Ammon's horn (tissue), 1 donor: ENCODE results near the gene SHPK.

Experiments used
- DNase-seq: peaks from one replicate; pipeline ENCODE4 v3.0.0-alpha.2; 2016; ENCODE audit warnings: low spot score

Gene SHPK, protein sequence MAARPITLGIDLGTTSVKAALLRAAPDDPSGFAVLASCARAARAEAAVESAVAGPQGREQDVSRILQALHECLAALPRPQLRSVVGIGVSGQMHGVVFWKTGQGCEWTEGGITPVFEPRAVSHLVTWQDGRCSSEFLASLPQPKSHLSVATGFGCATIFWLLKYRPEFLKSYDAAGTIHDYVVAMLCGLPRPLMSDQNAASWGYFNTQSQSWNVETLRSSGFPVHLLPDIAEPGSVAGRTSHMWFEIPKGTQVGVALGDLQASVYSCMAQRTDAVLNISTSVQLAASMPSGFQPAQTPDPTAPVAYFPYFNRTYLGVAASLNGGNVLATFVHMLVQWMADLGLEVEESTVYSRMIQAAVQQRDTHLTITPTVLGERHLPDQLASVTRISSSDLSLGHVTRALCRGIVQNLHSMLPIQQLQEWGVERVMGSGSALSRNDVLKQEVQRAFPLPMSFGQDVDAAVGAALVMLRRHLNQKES

DNA sequence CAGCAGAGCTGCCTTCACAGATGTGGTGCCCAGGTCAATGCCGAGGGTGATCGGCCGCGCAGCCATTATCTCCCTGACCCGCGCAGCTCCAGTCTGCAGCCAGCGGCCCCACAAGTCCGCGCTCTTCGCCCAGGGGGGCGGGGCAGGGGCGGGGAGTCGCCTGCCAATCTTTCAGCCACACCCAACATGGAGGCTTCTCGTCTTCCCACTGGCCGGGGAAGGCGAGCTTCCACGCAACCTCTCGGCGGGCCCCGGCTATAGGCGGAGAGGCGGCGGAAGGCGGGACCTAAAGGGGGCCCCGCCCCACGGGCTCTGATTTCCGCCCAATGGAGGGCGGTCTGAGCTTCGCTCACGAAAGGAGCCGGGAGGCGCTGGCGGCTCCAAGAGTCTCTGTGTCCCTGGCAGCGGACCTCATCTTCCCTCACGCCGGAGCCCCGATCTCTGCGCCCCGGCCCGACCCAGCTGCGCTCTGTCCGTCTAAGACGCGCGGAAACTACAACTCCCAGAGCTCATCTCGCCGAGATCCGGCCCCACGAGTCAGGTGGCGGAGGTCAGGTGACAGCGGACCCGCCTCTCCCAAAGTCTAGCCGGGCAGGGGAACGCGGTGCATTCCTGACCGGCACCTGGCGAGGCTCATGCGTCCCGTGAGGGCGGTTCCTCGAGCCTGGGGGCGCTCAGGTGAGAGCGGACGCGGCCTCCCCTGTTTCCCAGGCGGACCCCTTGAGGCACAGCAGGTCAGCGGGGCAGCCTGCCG lies at the start of gene SHPK, which contains the start of gene CTNS:
Gene SHPK (minus strand): TSS at position 97 of the 754 bp plus-strand sequence. CDS start 31 bp downstream, at position 66.
Gene CTNS (plus strand): TSS at position 607 of the 754 bp plus-strand sequence. CDS start 3,447 bp downstream, outside the sequence.
- peak; percentile 98 for DNase-seq

DNA sequence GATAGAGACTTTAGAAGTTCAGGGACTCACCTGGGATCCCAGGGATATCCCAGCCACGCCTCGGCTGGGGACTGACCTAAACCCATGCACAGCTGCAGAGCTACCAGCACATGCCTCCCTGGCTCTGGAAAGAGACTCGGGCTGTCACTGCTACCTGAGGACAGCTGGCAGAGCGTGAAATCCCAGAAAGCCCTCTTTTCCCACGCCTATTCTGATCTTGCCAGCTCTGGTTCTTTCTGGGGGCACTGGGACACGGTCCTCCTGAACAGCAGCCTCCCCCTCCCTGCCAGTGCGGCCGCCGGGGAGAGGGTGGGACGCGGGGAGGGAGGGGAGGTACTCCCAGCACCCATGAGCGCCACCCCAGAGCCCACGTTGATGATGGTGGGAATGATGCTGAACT lies 49.1 kb upstream of the SHPK start:
- DNase-seq = no peak

DNA sequence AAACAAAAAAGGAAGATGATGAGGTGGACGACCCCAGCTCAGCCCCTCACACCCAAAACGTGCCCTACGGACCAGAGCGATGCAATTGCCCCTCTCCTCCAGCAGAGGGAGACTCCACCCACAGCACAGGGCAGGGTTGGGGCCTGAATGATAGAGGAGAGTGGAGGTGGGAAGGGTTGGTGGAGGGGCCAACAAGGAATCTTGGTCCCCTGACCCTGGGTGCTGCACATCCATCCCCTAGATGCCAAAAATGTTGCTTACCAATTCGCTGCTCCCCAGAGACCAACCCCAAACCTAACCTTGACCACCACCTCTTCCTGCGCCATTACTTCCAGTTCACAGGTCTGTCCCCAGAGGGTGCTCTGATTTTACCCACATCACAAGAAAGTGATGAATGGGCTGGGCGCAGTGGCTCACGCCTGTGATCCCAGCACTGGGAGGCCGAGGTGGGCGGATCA lies 47.0 kb upstream of the SHPK start:
- DNase-seq = no peak

DNA sequence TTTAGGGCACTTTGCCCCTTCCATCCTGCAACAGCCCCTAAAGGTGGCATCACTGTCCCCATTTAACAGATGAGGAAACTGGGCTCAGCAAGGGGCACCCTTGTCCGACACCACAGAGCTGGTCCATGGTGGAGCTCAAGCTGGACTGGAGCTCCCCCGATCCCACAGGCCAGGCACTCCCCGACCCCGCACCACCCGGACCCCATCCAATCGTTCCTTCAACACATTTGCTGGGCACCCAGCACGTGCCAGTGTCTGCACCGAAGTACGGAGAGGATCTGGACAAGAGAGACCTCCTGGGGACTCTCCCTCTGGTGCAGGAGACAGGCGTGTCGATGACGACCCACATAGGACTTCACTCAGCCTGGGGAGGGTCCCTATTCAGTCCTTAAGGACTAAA lies 46.0 kb upstream of the SHPK start:
- no peak for DNase-seq

DNA sequence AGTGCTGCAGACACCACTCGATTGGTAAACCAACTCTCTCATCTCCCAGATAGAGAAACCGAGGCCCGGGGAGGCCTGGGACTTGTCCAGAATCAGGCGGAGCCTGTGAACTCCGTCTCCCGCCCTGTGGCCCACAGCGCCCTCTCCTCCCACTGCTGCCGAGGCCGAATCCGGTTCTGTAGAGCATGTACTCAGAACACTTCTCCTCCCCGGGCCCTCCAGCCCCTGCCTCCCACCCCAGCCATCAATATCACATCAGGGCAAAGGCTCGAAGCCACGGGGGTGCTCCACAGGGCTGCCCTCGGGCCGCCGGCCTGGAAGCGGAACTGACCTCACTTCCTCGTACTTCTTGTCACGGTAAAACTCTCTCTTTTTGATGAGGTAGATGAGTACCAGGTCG lies 45.5 kb upstream of the SHPK start:
- no peak for DNase-seq

DNA sequence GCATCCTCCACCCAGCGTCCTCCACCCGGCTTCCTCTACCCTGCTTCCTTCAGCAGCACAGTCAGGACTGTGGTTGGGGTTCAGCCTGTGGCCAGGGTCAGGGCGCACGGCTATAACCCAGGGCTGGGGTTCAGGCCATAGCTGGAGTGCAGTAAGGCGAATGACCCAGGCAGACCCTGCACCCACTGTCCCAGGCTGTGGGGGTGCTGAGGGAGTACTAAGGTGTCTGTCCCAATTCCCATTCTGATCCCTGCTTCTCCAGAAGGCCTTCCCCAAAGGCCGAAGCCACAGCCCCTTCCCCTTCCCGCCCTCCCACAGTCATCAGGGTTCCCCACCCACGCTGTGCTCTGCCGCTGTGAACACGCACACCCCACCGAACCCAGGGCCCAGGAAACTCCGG lies 45.0 kb upstream of the SHPK start:
- DNase-seq = no peak

DNA sequence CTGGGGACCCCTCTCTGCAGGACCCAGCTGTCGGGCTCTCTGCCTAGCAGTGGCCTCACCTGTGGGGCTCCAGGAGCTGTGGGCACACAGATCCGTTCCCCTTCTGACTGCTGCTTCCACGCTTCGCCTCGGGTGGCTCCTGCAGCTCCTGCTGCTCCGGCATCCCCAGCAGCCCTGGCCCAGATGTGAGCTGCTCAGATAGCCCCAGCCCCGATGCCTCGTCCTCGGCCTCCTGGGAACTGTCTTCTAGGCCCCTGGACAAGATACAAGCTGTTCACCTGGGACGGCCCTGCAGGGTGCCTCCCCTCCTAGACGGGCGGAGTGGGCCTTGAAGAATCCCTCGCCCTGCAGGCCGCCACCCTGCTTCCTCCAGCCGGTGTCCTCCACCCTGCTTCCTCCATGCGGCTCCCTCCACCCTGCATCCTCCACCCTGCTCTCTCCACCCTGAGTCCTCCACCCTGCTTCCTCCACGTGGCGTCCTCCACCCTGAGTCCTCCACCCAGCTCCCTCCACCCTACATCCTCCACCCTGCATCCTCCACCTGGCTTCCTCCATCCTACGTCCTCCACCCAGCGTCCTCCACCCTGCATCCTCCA lies 43.6 kb upstream of the SHPK start:
- DNase-seq = no peak

DNA sequence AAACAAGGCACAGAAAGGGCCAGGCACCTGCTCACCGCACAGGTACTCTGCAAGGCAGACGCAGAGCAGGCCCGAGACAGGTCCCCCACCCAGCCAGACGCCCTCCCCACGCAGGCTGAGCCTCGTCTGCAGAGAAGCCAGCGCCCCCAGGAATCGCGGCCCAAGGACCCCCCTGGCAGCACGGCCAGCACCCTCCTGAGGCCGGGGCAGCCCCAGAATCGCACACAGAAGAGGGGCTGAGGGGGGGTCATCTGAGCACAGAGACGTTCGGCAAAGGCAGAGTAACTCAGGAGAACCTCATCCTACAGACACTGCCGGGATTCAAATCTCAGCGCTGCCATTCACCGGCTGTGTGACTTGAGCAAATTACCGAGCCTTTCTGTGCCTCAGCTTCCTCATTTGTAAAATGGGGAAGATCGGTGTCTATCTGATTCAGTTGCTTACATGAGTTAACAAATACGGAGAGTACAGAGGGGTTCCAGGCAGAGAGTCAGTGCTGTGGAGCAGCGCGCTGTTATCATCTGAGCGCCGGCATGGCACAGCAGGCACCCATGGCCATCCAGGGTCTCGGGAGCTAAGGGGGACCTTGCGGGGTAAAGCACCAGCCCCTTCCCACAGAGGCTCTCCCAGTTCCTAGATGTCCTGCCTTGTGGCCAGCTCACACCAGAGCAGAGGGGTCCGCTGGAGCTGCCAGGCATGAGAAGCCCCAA lies 42.9 kb upstream of the SHPK start:
- DNase-seq = no peak

DNA sequence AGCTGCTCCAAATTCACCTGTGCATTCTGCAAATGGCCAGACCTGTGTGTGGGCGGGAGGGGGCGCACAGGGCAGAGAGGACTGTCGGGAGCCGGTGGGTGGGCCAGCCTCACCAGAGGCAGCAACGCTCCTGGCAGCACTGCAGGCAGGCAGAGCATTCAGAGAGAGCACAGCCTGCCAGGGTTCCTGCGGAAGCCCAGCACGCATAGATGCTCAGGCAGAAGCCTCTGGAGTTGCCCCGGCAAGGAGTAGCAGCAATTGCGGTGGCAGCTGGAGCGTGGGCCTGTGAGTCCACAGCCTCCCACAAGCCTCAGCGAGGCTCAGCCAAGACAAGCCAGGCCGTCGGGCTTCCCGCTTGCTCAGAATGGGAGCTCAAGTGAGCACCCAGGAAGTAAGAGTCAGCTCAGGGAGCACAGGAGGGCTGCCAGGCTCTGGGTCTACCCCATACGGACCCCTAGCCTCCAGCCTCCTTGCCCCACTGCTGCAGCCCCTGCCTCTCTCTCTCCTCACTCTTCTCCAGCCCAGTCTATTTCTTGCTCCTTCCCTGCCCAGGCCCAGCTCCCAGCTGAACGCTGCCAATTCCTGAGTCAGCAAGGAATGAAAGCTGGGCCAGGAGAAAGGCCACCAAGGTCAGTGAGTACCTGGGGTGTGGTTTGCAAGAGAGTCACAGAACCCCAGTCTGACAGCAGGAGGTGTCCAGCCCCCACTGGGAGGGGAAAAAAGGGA lies 42.2 kb upstream of the SHPK start:
- DNase-seq = peak; percentile 67

DNA sequence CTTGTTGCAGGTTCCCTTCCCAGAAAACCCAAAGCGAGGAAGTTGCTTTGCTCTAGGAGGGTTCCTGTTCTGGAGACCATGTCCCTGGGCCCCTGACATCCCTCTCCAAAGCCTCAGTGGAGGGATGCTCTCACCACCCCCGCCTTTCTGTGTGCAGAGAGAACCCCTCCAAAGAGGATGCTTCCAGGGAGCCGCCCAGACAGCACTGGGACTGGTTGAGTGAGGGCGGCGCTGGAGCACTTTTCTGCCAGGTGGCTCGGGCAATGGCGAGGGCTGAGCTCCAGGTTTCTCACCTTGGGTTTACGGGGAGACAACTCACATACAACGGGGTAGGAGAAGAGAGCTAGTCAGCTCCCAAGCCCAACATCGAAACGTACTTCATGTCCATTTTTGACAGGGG lies 39.8 kb upstream of the SHPK start:
- DNase-seq = no peak

DNA sequence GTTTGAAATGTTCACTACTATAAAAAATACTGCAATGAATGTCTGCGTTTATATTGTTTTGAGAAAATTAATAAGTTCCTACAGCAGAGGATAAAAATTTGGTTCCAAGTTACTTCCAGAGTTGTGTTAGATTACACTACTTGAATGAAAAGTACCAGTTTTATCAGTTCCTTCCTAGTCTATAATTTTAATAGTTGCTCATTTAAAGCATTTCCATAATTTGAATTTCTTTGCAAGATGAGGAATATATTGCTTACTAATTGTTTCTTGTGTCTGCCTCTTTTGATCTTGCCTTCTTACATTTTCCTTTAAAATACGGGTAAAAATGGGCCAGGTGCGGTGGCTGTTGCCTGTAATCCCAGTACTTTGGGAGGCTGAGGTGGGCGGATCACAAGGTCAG lies 36.5 kb upstream of the SHPK start:
- no peak for DNase-seq

DNA sequence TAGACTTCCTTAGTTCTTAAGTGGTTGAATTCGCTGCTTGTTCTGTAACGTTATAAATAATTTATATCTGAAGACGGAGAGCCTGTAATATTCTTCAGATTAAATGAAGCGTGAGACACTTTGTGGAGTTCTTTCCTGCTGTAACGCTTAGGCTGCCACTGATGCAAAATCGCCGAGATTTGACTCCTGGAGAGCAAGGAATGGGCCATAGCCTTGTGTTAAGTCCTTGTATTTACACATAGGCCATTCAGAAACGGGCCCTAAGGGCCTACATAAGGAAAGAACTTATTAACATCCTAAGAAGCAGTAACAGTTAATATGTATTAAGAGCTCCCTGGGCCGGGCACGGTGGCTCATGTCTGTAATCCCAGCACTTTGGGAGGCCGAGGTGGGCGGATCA lies 33.5 kb upstream of the SHPK start:
- no peak for DNase-seq

DNA sequence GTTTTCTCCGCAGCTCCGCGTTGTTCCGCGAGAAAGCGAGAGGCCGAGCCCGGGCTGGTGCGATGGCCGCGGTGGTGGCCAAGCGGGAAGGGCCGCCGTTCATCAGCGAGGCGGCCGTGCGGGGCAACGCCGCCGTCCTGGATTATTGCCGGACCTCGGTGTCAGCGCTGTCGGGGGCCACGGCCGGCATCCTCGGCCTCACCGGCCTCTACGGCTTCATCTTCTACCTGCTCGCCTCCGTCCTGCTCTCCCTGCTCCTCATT lies 33.0 kb upstream of the SHPK start:
- DNase-seq = no peak

DNA sequence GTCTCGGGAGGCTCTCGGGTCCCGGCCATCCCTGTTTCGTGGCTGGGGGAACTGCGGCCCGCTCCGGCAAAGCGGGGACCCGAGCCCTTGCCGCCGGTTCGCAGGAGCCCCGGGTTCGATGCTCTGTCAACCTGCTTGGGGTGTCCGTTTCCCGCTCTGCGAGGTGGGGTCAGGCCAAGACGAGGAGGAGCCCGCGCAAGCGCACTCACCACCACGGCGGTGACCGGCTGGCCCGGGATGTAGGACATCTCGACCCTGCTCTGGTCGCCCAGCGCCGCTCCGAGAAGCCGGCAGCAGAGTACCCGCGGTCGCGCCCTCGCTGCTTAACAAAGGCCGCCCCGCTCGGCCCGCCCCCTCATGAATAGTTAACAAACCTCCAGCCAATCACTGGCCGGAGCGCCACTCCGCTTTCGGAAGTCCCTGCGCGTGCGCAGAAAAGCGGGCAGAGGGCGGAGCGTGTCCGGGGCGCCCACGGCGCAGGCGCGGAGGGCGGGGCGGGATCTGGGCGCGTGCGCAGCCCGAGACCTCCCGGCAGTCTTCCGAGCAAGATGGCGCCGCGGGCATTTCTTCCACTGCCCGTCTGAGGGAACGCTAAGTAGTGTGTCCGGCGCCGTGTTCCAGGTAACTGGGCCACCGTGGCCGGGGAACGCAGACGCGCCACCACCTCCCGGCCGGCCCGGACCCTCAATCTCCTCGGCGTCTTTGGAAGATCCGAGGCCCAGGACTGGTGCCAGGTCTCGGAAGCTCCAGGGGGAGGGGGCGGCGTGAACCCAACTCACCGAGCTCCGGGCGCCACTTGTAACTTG lies 32.4 kb upstream of the SHPK start, which contains the start of the genes EMC6 and TAX1BP3:
Gene EMC6 (plus strand): TSS at position 534 of the 806 bp plus-strand sequence. CDS start 335 bp downstream, outside the sequence.
Gene TAX1BP3 (minus strand): TSS at position 300 of the 806 bp plus-strand sequence. CDS start 52 bp downstream, at position 248.
- DNase-seq = peak; percentile 98

DNA sequence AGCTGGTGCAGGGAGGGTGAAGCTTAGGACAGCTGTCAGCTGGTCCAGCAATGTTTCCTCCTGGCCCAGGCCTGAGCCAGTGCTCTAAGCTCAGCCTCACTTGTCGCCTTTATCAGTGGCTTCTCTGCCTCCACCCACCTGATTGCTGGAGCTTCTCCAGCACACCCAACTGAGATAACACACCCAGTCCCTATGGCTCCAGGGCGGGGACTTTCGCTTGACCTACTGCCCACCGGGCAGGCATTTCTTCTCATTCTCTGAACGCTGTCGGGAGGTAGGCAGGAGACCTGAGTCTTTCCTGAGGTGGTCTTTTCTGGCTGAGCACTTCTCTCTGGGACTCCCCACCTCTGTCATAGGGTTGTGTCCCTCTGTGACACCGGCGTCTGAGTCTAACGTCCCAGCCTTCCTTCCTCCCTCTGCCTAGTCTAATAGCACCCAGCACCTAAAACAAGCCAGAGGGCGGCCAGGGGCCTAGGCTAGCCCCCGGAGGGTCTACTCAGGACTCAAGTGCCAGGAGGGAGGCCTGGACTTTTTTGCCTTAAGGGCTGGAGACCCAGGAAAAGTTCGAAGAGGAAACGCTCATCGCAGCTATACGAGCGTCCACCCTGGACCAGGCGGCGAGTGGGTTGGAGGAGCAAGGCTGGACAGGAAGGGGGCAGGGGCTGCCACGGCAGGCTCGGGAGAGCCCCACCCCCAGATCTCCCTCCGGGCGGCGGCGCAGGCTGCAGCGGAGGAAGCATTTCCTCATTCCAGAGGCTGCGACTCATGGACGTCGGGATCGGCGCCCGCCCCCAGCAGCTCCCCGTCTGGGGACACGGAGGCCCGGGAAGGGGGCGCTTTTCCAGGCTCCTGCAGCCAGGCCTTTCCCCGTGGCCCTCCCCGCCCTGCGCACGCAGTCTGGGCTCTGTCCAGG lies 31.6 kb upstream of the SHPK start:
- DNase-seq = peak; percentile 60

DNA sequence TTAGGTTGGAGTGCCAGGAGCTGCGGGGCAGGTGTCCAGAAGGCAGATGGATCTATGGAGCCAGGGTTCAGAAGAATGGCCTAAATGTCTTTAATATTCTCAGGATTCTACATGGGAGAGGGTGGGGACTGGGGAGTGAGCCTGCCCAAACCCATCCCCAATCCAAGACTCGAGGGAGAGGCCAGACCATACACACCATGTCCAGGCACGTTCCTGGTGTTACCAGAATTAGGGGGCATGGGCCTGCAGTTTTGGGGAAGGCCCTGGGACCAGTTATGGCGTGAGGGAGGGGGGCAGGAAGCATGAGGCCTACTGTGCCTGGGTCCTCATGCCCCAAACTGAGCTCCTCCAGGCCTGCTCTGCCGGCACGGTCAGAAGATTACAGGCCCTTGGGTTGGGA lies 30.5 kb upstream of the SHPK start:
- DNase-seq = no peak

DNA sequence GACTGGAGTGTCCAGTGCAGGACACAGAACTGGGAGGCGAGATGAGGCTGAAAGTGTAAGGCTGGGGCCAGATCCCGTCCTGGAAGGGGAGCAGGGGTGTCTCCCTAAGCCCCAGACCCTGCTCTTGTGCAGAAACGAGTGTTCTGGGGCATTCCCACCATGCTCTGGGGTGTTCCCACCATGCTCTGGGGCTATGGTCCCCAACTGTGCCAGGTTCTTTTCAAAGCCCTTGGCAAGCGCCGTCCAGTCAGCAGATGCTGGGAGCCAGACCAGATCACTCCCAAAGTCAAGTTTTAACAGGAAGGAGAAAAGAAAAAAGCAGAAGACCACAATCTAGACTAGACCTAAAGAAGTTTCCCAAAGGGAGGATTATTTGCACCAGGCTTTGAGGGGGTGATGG lies 29.8 kb upstream of the SHPK start:
- DNase-seq = peak; percentile 55

DNA sequence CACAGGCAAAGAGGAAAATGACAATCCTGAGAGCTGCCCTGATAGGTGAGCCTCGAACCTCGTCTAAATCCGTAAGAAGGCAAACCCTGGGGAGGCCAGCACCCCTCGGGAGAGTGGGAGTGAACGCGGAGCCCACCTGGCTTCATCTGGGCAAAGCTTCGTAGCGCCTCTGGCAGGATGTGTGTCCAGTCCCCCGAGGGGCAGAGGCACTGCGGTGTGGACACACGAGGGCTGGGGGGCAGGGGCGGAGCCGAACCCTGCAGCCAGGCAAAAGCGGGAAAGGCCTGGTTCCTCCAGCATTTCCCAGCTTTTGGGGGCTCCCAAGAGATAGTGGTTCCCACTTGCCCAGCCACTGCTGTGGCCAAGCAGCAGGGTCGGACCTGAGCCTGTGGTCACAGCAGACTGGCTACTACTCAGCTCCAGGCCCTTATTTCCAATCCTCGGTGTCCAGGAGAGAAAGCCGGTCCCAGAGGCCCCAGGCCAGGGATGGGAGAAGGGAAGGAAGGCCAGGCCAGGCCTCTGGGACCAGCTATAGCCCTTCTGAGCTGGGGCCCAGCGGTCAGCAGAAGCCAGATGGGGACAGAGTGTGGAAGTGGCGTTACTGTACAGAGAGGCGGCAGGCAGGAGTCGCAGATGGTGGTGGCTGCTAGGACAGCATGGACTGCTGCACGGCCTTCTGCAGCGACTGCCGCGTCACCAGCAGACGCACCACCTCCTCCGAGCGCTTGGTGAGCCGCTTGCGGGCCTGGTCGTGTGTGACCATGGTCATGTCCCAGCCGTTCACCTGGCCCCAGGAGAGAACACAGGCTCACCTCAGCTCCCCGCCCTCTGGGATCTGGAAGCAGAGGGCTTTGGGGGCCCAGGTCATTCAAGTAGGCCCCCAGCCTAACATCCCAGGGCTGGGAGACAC lies 27.3 kb upstream of the SHPK start:
- no peak for DNase-seq
